HepG2 (cell line): ENCODE measurements around the gene DDR2. TPM values are rescaled to one million over a fixed set of nuclear protein-coding genes. Genes with fewer than 3 reads are reported as not detected.

Experiments
- ATF6 ChIP-seq: sonication (generic); formaldehyde crosslinking; conservative IDR thresholded peaks from 2 replicates; pipeline ENCODE4 v1.4.0; 2020; ENCODE audit warnings: missing genetic modification reagents
- FOXP4 ChIP-seq: sonication (generic); formaldehyde crosslinking; IDR thresholded peaks from 2 replicates; pipeline ENCODE4 v1.4.0; 2020; ENCODE audit warnings: missing genetic modification reagents
- HMGXB4 ChIP-seq, 2 experiments: sonication (generic) in 1 of 2; formaldehyde crosslinking in 1 of 2; IDR thresholded peaks; 2 replicates each; pipeline versions ENCODE4 v1.4.0 to v1.6.1; 2018 to 2020; ENCODE audit warnings: missing genetic modification reagents in 2 of 2, borderline replicate concordance in 1 of 2, low read depth in 1 of 2, mild to moderate bottlenecking in 1 of 2, missing biosample characterization in 1 of 2
- KLF11 ChIP-seq: IDR thresholded peaks from 2 replicates; pipeline ENCODE4 v1.6.1; 2016; ENCODE audit warnings: missing compliant biosample characterization
- MLXIP ChIP-seq: sonication (generic); formaldehyde crosslinking; IDR thresholded peaks from 2 replicates; pipeline ENCODE4 v1.9.0; 2021; ENCODE audit warnings: missing genetic modification reagents, borderline replicate concordance
- TBX2 ChIP-seq: sonication (generic); formaldehyde crosslinking; IDR thresholded peaks from 2 replicates; pipeline ENCODE4 v1.5.0; 2020; ENCODE audit warnings: missing genetic modification reagents, mild to moderate bottlenecking, borderline replicate concordance
- YEATS2 ChIP-seq: sonication (generic); formaldehyde crosslinking; IDR thresholded peaks from 2 replicates; pipeline ENCODE4 v1.4.0; 2020; ENCODE audit warnings: missing genetic modification reagents, borderline replicate concordance
- ZFP37 ChIP-seq: sonication (generic); formaldehyde crosslinking; IDR thresholded peaks from 2 replicates; pipeline ENCODE4 v1.4.0; 2020; ENCODE audit warnings: missing genetic modification reagents, borderline replicate concordance
- ZNF12 ChIP-seq: sonication (generic); formaldehyde crosslinking; IDR thresholded peaks from 2 replicates; pipeline ENCODE4 v1.5.0; 2020; ENCODE audit warnings: missing genetic modification reagents
- ZNF879 ChIP-seq: sonication (generic); formaldehyde crosslinking; IDR thresholded peaks from 2 replicates; pipeline ENCODE4 v1.8.1; 2023; ENCODE audit warnings: missing genetic modification reagents
- polyA plus RNA-seq, 8 experiments: library from polyadenylated mRNA; depleted of rRNA in 3 of 8; stranded (reverse) in 7 of 8; unstranded in 1 of 8; fragments of >200 nt; fragmentation: Illumina TruSeq in 4 of 8; extraction: Trizol in 4 of 8; gene quantifications; 2 replicates each; pipeline versions ENCODE4 v1.2.1 to v1.2.3, GENCODE V29; 2011 to 2016; ENCODE audit warnings: low read depth in 4 of 8, missing spikeins in 1 of 8, mixed read lengths in 1 of 8; ENCODE audit not compliant: insufficient read depth in 1 of 8
- total RNA-seq, 5 experiments: library from RNA; depleted of rRNA; stranded (reverse); fragments of >200 nt; fragmentation: Illumina TruSeq; extraction: Trizol; gene quantifications; 2 replicates each; pipeline ENCODE4 v1.2.3, GENCODE V29; 2016; ENCODE audit warnings: low read depth in 1 of 5
- TF ChIP-seq, protein P1 (sequence below): sonication (generic); formaldehyde crosslinking; IDR thresholded peaks from 2 replicates; pipeline ENCODE4 v1.4.0; 2020; ENCODE audit warnings: missing genetic modification reagents
- TF ChIP-seq, protein P2 (sequence below): IDR thresholded peaks from 2 replicates; pipeline ENCODE4 v1.6.1; 2016; ENCODE audit warnings: low read depth, control low read depth

Gene DDR2
- total and polyA plus RNA-seq, 2 of the 13 experiments (the other 11 are each of a cell fraction or from before 2014, with no cell fraction given): 0.36 to 0.38 TPM

DNA sequence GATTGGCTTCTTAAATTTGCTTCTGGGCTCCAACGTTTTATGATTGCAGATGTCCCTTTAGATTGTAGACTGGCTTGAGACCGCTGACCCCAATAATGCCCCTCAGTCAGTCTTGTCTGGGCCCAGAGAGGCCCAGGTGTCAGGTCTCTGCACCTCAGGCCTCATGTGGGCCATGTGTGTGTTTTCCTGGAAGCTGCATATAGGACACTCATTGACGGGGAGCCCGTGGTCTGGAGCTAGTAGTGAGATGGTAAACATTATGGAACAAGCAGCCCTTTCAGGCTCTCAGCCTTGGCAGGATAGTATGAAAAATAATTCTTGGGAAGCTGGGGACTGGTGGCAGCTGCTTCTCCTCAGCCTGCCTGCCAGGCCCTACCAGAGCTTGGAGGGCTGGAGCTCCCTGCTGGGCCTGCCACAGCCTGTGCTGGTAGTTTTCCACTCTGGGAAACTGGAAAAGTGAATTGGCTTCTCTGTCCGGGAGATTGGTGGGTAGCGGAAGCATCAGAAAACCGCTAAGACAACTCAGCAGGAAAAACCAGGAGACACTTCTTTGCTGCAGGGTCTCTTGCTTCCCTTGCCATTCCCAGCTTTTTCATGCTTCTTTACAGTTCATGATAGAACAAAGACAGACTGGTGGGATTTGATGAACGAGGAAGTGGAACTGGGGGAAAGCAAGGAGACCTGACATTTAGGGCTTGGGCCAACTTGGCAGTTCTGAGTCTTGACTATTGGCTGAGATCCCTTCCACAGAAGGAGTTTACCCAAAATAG lies 100.5 kb downstream of the DDR2 start (continued):
- TF ChIP-seq ATF6 (CRISPR knock-in tag): 0 out of 2 replicates have a peak, but pooled peaks have one; percentile 47
- TF ChIP-seq TBX2 (CRISPR knock-in tag): peak; percentile 79
- no peak for TF ChIP-seq MLXIP (CRISPR knock-in tag)
- TF ChIP-seq KLF11 (CRISPR knock-in tag): 0 out of 2 replicates have a peak, but pooled peaks have one; percentile 41
- TF ChIP-seq YEATS2 (CRISPR knock-in tag): peak; percentile 44; the same call in 1 of the 2 replicates
- no peak for TF ChIP-seq FOXP4
- TF ChIP-seq, protein P1, sequence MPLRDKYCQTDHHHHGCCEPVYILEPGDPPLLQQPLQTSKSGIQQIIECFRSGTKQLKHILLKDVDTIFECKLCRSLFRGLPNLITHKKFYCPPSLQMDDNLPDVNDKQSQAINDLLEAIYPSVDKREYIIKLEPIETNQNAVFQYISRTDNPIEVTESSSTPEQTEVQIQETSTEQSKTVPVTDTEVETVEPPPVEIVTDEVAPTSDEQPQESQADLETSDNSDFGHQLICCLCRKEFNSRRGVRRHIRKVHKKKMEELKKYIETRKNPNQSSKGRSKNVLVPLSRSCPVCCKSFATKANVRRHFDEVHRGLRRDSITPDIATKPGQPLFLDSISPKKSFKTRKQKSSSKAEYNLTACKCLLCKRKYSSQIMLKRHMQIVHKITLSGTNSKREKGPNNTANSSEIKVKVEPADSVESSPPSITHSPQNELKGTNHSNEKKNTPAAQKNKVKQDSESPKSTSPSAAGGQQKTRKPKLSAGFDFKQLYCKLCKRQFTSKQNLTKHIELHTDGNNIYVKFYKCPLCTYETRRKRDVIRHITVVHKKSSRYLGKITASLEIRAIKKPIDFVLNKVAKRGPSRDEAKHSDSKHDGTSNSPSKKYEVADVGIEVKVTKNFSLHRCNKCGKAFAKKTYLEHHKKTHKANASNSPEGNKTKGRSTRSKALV (CRISPR knock-in tag): peak; percentile 29; the same call in 1 of the 2 replicates
- TF ChIP-seq ZNF12 (CRISPR knock-in tag): 0 out of 2 replicates have a peak, but pooled peaks have one; percentile 23
- TF ChIP-seq, protein P2, sequence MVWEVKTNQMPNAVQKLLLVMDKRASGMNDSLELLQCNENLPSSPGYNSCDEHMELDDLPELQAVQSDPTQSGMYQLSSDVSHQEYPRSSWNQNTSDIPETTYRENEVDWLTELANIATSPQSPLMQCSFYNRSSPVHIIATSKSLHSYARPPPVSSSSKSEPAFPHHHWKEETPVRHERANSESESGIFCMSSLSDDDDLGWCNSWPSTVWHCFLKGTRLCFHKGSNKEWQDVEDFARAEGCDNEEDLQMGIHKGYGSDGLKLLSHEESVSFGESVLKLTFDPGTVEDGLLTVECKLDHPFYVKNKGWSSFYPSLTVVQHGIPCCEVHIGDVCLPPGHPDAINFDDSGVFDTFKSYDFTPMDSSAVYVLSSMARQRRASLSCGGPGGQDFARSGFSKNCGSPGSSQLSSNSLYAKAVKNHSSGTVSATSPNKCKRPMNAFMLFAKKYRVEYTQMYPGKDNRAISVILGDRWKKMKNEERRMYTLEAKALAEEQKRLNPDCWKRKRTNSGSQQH (CRISPR knock-in tag): no peak
- TF ChIP-seq ZNF879: no peak
- 0 out of 4 replicates have a peak, but pooled peaks of 1 of the 2 experiments have one; percentile 28 for TF ChIP-seq HMGXB4 (CRISPR knock-in tag; IDR thresholded peaks at IDR 0.05; ENCODE audit: borderline replicate concordance in 1 of 2, low read depth in 1 of 2)
- 0 out of 2 replicates have a peak, but pooled peaks have one; percentile 76 for TF ChIP-seq ZFP37 (CRISPR knock-in tag)
